Measurements from ENCODE around the gene MEG3. TPM values are rescaled to one million over a fixed set of nuclear protein-coding genes. Genes with fewer than 3 reads are reported as not detected.

MEG3 gene
- total RNA-seq, 1 experiment from 2014 or later = 62.4 TPM

GRCh38 chr14:100909439-100909838 lies 83.5 kb downstream of the MEG3 start:
- H3K36me3 ChIP-seq (ENCODE audit: control insufficient read depth, insufficient read depth, low read length) = no peaks in the 10 kb centered on the region; the same call in 1 of the 2 replicates
- CTCF ChIA-PET = no interaction called here
- DNase-seq (ENCODE audit: low read depth, low spot score) (no peak), ATAC-seq (no peak)
- in situ Hi-C loops (cut with HindIII; ENCODE audit: low pct_unique_long_range_greater_than_20kb, low sequenced_read_pairs) (no loop called here), intact Hi-C loops (cut with micrococcal nuclease; ENCODE audit: unreplicated experiment) (no loop called here)
- H3K4me1 ChIP-seq (ENCODE audit: control insufficient read depth, insufficient read depth, low read length) = no peaks in the 10 kb centered on the region; the same call in 1 of the 2 replicates
- POLR2A ChIA-PET = no interaction called here
- H3K27me3 ChIP-seq (ENCODE audit: control insufficient read depth, insufficient read depth, low read length) = no peaks in the 10 kb centered on the region
- no peak overlapping the region for H3K27ac ChIP-seq (ENCODE audit: low read length)
- no TSS peak for BruUV-seq (replicated peaks)
- H3K9me3 ChIP-seq (ENCODE audit: control insufficient read depth, insufficient read depth, low read depth, low read length) = no peaks in the 10 kb centered on the region
- H3K4me3 ChIP-seq (ENCODE audit: low read depth in 2 of 2, low read length in 2 of 2) = no peak overlapping the region
- TF ChIP-seq REST (IDR thresholded peaks at IDR 0.05; ENCODE audit: insufficient read depth in 1 of 2, low read depth in 2 of 2, low read length in 1 of 2) (no peak), POLR2AphosphoS5 (IDR thresholded peaks at IDR 0.05; ENCODE audit: low read depth, low read length) (no peak), TCF7L2 (IDR thresholded peaks at IDR 0.05; ENCODE audit: low read depth, low read length) (no peak), CTCF (IDR thresholded peaks at IDR 0.05) (no peak), SIN3A (IDR thresholded peaks at IDR 0.05; ENCODE audit: borderline replicate concordance, insufficient read depth, low read depth, low read length) (no peak)

Small RNA genes lying within 50 kb of the gene (microRNA-seq; reads per million reads assigned to microRNA genes)
- gene MIR127 (ENCODE audit: unreplicated experiment) (1,714 reads per million, percentile 85 among the genes with 10 or more reads in this experiment), gene MIR136 (ENCODE audit: unreplicated experiment) (46.4 reads per million, percentile 47 among the genes with 10 or more reads in this experiment), gene MIR2392 (ENCODE audit: unreplicated experiment) (not detected), gene MIR337 (ENCODE audit: unreplicated experiment) (736 reads per million, percentile 77 among the genes with 10 or more reads in this experiment), gene MIR431 (ENCODE audit: unreplicated experiment) (910 reads per million, percentile 80 among the genes with 10 or more reads in this experiment), gene MIR432 (ENCODE audit: unreplicated experiment) (331 reads per million, percentile 70 among the genes with 10 or more reads in this experiment), gene MIR433 (ENCODE audit: unreplicated experiment) (156 reads per million, percentile 60 among the genes with 10 or more reads in this experiment), gene MIR493 (ENCODE audit: unreplicated experiment) (1,489 reads per million, percentile 85 among the genes with 10 or more reads in this experiment), gene MIR665 (ENCODE audit: unreplicated experiment) (6.0 reads per million, percentile 18 among the genes with 10 or more reads in this experiment)

Other genes with a start within 250 kb of the MEG3 start
- gene BEGAIN, start 238.7 kb upstream of the MEG3 start, total RNA-seq (2021; ENCODE audit: unreplicated experiment) = 26.5 TPM
- gene DLK1, start 99.2 kb upstream of the MEG3 start, total RNA-seq (2021; ENCODE audit: unreplicated experiment) = 0.69 TPM
- gene RTL1, start 77.6 kb downstream of the MEG3 start, total RNA-seq (2021; ENCODE audit: unreplicated experiment) = not detected

All from Panc1 (cell line).